ENCODE results near the gene GPR146.

Gene GPR146

GRCh38 chr7:1092806-1093501 is 48.6 kb downstream of the GPR146 start:
- DNase-seq (ENCODE audit: low read depth, low spot score): no peak

- no peak for DNase-seq (ENCODE audit: low read depth, low spot score)
Measured at GRCh38 chr7:1093502-1093843, 49.1 kb downstream of the GPR146 start.

GRCh38 chr7:1093916-1094508 is 49.7 kb downstream of the GPR146 start:
- DNase-seq (ENCODE audit: low read depth, low spot score): no peak

GRCh38 chr7:1094870-1095269 is 50.5 kb downstream of the GPR146 start:
- no peak for DNase-seq (ENCODE audit: low read depth, low spot score)

GRCh38 chr7:1095621-1096155 is 51.3 kb downstream of the GPR146 start:
- DNase-seq (ENCODE audit: low read depth, low spot score): no peak

GRCh38 chr7:1096156-1097119 is 52.1 kb downstream of the GPR146 start:
- no peak for DNase-seq (ENCODE audit: low read depth, low spot score)

GRCh38 chr7:1097120-1097504 is 52.8 kb downstream of the GPR146 start:
- DNase-seq (ENCODE audit: low read depth, low spot score): no peak

GRCh38 chr7:1098243-1099153 is 54.2 kb downstream of the GPR146 start:
- no peak for DNase-seq (ENCODE audit: low read depth, low spot score)

GRCh38 chr7:1099154-1099542 is 54.8 kb downstream of the GPR146 start:
- DNase-seq (ENCODE audit: low read depth, low spot score): no peak

- no peak for DNase-seq (ENCODE audit: low read depth, low spot score)
Measured at GRCh38 chr7:1099637-1100036, 55.3 kb downstream of the GPR146 start.

GRCh38 chr7:1100386-1100785 is 56.0 kb downstream of the GPR146 start:
- DNase-seq (ENCODE audit: low read depth, low spot score): no peak

- no peak for DNase-seq (ENCODE audit: low read depth, low spot score)
Measured at GRCh38 chr7:1100834-1101562, 56.7 kb downstream of the GPR146 start.

GRCh38 chr7:1101563-1102431 is 57.5 kb downstream of the GPR146 start:
- DNase-seq (ENCODE audit: low read depth, low spot score): no peak

GRCh38 chr7:1103009-1103788 is 58.9 kb downstream of the GPR146 start:
- DNase-seq (ENCODE audit: low read depth, low spot score): no peak

GRCh38 chr7:1103789-1104515 is 59.6 kb downstream of the GPR146 start:
- DNase-seq (ENCODE audit: low read depth, low spot score): no peak

GRCh38 chr7:1104516-1105179 is 60.3 kb downstream of the GPR146 start:
- DNase-seq (ENCODE audit: low read depth, low spot score): no peak

GRCh38 chr7:1105189-1105588 is 60.8 kb downstream of the GPR146 start:
- no peak for DNase-seq (ENCODE audit: low read depth, low spot score)
